Suprapubic skin (tissue), 4 donors: ENCODE data around the gene MIPOL1. TPM values are rescaled to one million over a fixed set of nuclear protein-coding genes. Genes with fewer than 3 reads are reported as not detected.
"Not testable (repeated sequence)": the region's sequence is repeated elsewhere in the genome, so short reads cannot be mapped to it uniquely, and the experiment has no call there.

Source experiments
- DNase-seq, 2 donors: peaks; one replicate each; pipeline ENCODE4 v3.0.0-alpha.2; 2019; ENCODE audit warnings: low spot score in 2 of 2
- H3K27ac ChIP-seq: fragments of 200-600 bp; sonication (generic); one replicate; pipeline ENCODE4 v1.5.1; 2019
- H3K27me3 ChIP-seq: fragments of 200-600 bp; sonication (generic); one replicate; pipeline ENCODE4 v1.5.1; 2019
- H3K36me3 ChIP-seq: fragments of 200-600 bp; sonication (generic); one replicate; pipeline ENCODE4 v1.5.1; 2019
- H3K4me1 ChIP-seq: fragments of 200-600 bp; sonication (generic); one replicate; pipeline ENCODE4 v1.5.1; 2019
- H3K4me3 ChIP-seq: fragments of 200-600 bp; sonication (generic); one replicate; pipeline ENCODE4 v1.5.1; 2019; ENCODE audit warnings: mild to moderate bottlenecking
- H3K9me3 ChIP-seq: fragments of 200-600 bp; sonication (generic); one replicate; pipeline ENCODE4 v1.5.1; 2019
- CTCF ChIP-seq, 2 donors: fragments of 200-600 bp in 1 of 2; fragments of 450-650 bp in 1 of 2; sonication (generic) in 1 of 2; IDR thresholded peaks; one replicate each; pipeline ENCODE4 v1.5.1; 2016 to 2019; ENCODE audit warnings: antibody characterized with exemption in 2 of 2, mild to moderate bottlenecking in 1 of 2, moderate library complexity in 1 of 2
- EP300 ChIP-seq: sonication (generic); formaldehyde crosslinking; IDR thresholded peaks from one replicate; pipeline ENCODE4 v1.6.1; 2017; ENCODE audit warnings: antibody characterized with exemption
- POLR2A ChIP-seq, 2 donors: fragments of 450-650 bp; IDR thresholded peaks; one replicate each; pipeline ENCODE4 v1.6.1; 2017; ENCODE audit warnings: antibody characterized with exemption in 2 of 2, mild to moderate bottlenecking in 2 of 2, moderate library complexity in 2 of 2
- POLR2AphosphoS5 ChIP-seq, 3 donors: sonication (generic); formaldehyde crosslinking; IDR thresholded peaks; one replicate each; pipeline ENCODE4 v1.6.1; 2017; ENCODE audit warnings: antibody characterized with exemption in 3 of 3
- WGBS: methylation state at CpG from one replicate; pipeline ENCODE4 v1.1.5; 2018; 5-methylcytosine and 5-hydroxymethylcytosine counted together
- total RNA-seq, 4 donors: library from RNA; depleted of rRNA; stranded (reverse); fragments of >200 nt; gene quantifications; one replicate each; pipeline ENCODE4 v1.1.0, GENCODE V29; 2016

Gene MIPOL1
- total RNA-seq, 4 donors from 2014 or later: 3.5 to 12.7 (median 7.6) TPM

- under 1% methylated on average over 6 of the region's 6 CpGs for WGBS
- H3K4me3 ChIP-seq: peak overlapping the region; percentile 63
- no peaks in the 10 kb centered on the region for H3K36me3 ChIP-seq
- no peak for DNase-seq
- TF ChIP-seq EP300 (no peak), POLR2AphosphoS5 (IDR thresholded peaks at IDR 0.05) (no peak), POLR2A (IDR thresholded peaks at IDR 0.05) (no peak), CTCF (IDR thresholded peaks at IDR 0.05) (no peak)
- peaks cover 15% of the 10 kb centered on the region for H3K4me1 ChIP-seq
- no peaks in the 10 kb centered on the region for H3K9me3 ChIP-seq
- no peaks in the 10 kb centered on the region for H3K27me3 ChIP-seq
- H3K27ac ChIP-seq: peak overlapping the region; percentile 66
Observed at GRCh38 chr14:37171678-37172023, 26.1 kb upstream of the MIPOL1 start.

GRCh38 chr14:37172024-37172869 is 25.5 kb upstream of the MIPOL1 start, which contains the start of gene SLC25A21:
TSS of gene SLC25A21 (minus strand) at chr14:37172606.
- Histone ChIP-seq H3K27ac (peak within 1 kb of the TSS; percentile 66), H3K4me1 (peaks cover 15% of the 10 kb centered on the region), H3K4me3 (peak within 1 kb of the TSS; percentile 63), H3K36me3 (no peaks in the 10 kb centered on the region), H3K9me3 (no peaks in the 10 kb centered on the region), H3K27me3 (no peaks in the 10 kb centered on the region)
- WGBS: 2% methylated on average over 25 of the region's 66 CpGs
- peak; percentile 66 to 84 for DNase-seq
- TF ChIP-seq EP300 (no peak), POLR2AphosphoS5 (IDR thresholded peaks at IDR 0.05) (no peak), POLR2A (IDR thresholded peaks at IDR 0.05) (no peak), CTCF (IDR thresholded peaks at IDR 0.05) (no peak)

- no peak for DNase-seq
- Histone ChIP-seq H3K27me3 (no peaks in the 10 kb centered on the region), H3K4me1 (peaks cover 15% of the 10 kb centered on the region), H3K9me3 (no peaks in the 10 kb centered on the region), H3K36me3 (no peaks in the 10 kb centered on the region), H3K27ac (no peak overlapping the region), H3K4me3 (peak overlapping the region; percentile 63)
- TF ChIP-seq EP300: no peak
- TF ChIP-seq CTCF (IDR thresholded peaks at IDR 0.05): no peak
- TF ChIP-seq POLR2A (IDR thresholded peaks at IDR 0.05): no peak
- TF ChIP-seq POLR2AphosphoS5 (IDR thresholded peaks at IDR 0.05): no peak
- WGBS: 69% methylated on average over 5 of the region's 5 CpGs
Observed at GRCh38 chr14:37172936-37173614, 24.7 kb upstream of the MIPOL1 start.

GRCh38 chr14:37179896-37180502 is 17.7 kb upstream of the MIPOL1 start:
- no peak overlapping the region for H3K4me3 ChIP-seq
- TF ChIP-seq POLR2A (IDR thresholded peaks at IDR 0.05) (no peak), POLR2AphosphoS5 (IDR thresholded peaks at IDR 0.05) (no peak), CTCF (IDR thresholded peaks at IDR 0.05) (no peak), EP300 (no peak)
- no peaks in the 10 kb centered on the region for H3K36me3 ChIP-seq
- no peaks in the 10 kb centered on the region for H3K27me3 ChIP-seq
- H3K9me3 ChIP-seq: no peaks in the 10 kb centered on the region
- H3K27ac ChIP-seq: no peak overlapping the region
- DNase-seq: no peak
- 91% methylated on average over 4 of the region's 4 CpGs for WGBS
- no peaks in the 10 kb centered on the region for H3K4me1 ChIP-seq

- DNase-seq, H3K27ac ChIP-seq, H3K27me3 ChIP-seq, H3K4me3 ChIP-seq, H3K9me3 ChIP-seq, H3K4me1 ChIP-seq, H3K36me3 ChIP-seq: not testable (repeated sequence)
- 97% methylated on average over 7 of the region's 7 CpGs for WGBS
Observed at GRCh38 chr14:37180886-37181285, 16.9 kb upstream of the MIPOL1 start.
